Epithelial cell of proximal tubule (primary cell): ENCODE data around the gene GMPPA. TPM values are rescaled to one million over a fixed set of nuclear protein-coding genes. Genes with fewer than 3 reads are reported as not detected.

Experiments used
- DNase-seq: peaks from one replicate; pipeline ENCODE4 v3.0.0-alpha.2; 2011; ENCODE audit warnings: low read depth
- H3K4me3 ChIP-seq: 2 replicates; pipeline ENCODE4 v1.5.1; 2011; ENCODE audit warnings: low read depth, mild to moderate bottlenecking, low read length
- CTCF ChIP-seq: conservative IDR thresholded peaks from 2 replicates; pipeline ENCODE4 v1.5.1; 2012; ENCODE audit warnings: low read depth, mild to moderate bottlenecking, low read length
- total RNA-seq: library from RNA; depleted of rRNA; stranded (reverse); fragments of >200 nt; gene quantifications from 2 replicates; pipeline ENCODE4 v1.2.3, GENCODE V29; 2015

The GMPPA gene
- total RNA-seq, 1 donor from 2014 or later = 27.2 TPM

- no peak for DNase-seq
- no peak overlapping the region for H3K4me3 ChIP-seq
- no peak for TF ChIP-seq CTCF
Measured at GRCh38 chr2:219511547-219512325, 13.0 kb downstream of the GMPPA start.

- no peak overlapping the region for H3K4me3 ChIP-seq
- no peak for TF ChIP-seq CTCF
- no peak for DNase-seq
Measured at GRCh38 chr2:219512524-219513216, 14.0 kb downstream of the GMPPA start.

- no peak overlapping the region for H3K4me3 ChIP-seq
- no peak for TF ChIP-seq CTCF
- DNase-seq = no peak
Measured at GRCh38 chr2:219513787-219514186, 15.1 kb downstream of the GMPPA start.

- DNase-seq = no peak
- H3K4me3 ChIP-seq = no peak within 1 kb of the TSS
- TF ChIP-seq CTCF = no peak
Measured at GRCh38 chr2:219514196-219514761, 15.6 kb downstream of the GMPPA start, which contains the start of gene ASIC4. Gene ASIC4, plus strand, starts transcription at chr2:219514482. Its CDS starts 243 bp downstream, at chr2:219514725.

GRCh38 chr2:219514836-219515235 lies 16.1 kb downstream of the GMPPA start:
- H3K4me3 ChIP-seq = no peak overlapping the region
- no peak for DNase-seq
- TF ChIP-seq CTCF = no peak

- no peak for TF ChIP-seq CTCF
- no peak for DNase-seq
- no peak overlapping the region for H3K4me3 ChIP-seq
Measured at GRCh38 chr2:219515874-219516629, 17.4 kb downstream of the GMPPA start.
